Activated CD4-positive, alpha-beta T cell treated with anti-CD3 and anti-CD28 coated beads, Interleukin-2, amount 50 U/mL, for 4 hours (primary cell): ENCODE measurements around the gene HDAC8.
"Not testable (repeated sequence)": the region's sequence is repeated elsewhere in the genome, so short reads cannot be mapped to it uniquely, and the experiment has no call there.

Experiments used
- DNase-seq, 2 experiments: peaks; one replicate each; pipeline ENCODE4 v3.0.0-alpha.2; 2020

The HDAC8 gene

DNA sequence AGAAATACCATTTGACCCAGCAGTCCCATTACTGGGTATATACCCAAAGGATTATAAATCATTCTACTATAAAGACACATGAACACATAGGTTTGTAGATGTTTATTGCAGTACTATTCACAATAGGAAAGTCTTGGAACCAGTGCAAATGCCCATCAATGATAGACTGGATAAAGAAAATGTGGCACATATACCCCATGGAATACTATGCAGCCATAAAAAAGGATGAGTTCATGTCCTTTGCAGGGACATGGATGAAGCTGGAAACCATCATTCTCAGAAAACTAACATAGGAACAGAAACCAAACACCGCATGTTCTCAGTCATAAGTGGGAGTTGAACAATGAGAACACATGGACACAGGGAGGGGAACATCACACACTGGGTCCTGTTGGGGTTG lies 123.6 kb downstream of the HDAC8 start:
- DNase-seq, result not testable (repeated sequence)

DNA sequence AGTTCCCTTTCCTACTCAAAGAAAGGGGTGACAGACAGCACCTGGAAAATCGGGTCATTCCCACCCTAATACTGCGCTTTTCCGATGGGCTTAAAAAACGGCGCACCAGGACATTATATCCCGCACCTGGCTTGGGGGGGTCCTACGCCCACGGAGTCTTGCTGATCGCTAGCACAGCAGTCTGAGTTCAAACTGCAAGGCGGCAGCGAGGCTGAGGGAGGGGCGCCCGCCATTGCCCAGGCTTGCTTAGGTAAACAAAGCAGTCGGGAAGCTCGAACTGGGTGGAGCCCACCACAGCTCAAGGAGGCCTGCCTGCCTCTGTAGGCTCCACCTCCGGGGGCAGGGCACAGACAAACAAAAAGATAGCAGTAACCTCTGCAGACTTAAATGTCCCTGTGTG lies 131.9 kb downstream of the HDAC8 start:
- not testable (repeated sequence) for DNase-seq

DNA sequence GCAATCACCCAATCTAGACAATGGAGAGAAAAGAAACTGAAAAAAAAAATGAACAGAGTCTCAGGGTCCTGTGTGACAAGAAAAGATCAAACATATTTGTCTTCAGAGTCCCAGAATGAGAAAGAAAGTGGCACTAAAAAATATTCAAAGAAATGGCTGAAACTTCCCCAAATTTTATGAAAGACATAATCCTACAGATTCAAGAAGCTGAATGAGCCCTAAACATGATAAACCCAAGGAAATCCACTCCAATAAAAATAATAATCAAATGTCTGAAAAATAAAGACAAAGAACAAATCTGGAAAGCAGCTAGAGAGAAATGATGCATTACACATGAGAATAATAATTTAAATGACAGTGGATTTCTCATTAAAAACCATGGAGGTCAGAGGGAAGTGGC lies 136.6 kb downstream of the HDAC8 start:
- no peak for DNase-seq

DNA sequence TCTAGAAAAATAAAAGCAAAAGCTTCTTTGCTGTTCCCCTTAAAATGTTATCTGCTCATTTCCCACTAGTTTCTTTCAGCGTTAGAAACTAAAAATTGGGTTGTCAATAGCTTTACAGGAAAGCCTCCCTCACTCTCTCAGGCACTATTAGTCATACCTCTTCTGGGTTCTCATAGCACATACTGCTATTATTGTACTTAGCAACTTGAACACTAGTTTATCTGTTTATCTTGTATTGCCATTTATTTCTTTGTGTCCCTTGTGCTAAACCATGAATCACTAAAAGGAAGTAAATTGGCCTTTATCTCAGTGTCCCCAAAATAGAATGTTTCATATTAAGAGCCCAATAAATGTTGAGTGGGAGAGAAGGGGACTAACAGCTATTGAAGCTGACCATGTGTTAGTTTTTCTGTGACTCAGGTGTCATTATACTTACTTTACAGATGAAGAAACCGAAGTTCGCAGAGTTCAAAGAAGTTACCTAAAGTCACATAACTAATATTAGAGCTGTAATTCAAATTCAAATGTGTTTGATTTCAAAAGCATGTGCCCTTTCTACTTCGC lies 142.2 kb downstream of the HDAC8 start:
- DNase-seq, result no peak

DNA sequence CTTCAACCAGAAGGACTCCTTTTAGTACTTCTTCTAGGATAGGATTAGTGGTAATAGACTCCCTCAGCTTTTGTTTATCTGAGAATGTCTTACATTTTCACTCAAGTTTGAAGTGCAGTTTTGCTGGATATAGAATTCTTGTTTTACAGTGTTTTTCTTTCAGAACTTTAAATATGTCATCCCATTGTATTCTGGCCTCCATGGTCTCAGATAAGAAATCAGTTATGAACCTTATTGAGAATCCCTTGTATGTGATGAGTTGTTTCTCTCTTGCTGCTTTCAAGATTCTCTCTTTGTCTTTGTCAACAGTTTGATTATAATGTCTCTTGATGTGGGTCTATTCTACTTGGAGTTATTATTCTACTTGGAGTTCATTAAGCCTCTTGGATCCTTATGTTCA lies 150.8 kb downstream of the HDAC8 start:
- DNase-seq, result no peak

DNA sequence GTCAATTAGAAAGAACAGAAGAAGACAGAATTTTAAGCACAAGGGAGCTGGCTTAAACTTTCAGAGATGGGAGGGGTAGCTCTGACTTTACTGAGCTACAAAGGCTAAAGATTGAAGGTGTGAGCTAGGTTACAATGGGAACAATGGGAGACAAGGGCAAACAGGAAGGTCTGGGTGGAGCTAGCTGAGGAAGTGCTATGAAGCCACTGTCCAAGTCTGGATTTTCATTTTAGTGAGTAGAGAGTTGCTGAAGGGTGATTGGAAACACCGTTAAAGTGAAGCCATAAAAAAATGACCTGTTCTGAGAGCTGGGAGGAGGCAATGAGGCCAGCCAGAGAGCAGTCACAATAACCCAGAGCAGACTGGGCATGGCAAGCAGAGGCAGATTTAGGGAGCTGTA lies 162.7 kb downstream of the HDAC8 start:
- no peak for DNase-seq

DNA sequence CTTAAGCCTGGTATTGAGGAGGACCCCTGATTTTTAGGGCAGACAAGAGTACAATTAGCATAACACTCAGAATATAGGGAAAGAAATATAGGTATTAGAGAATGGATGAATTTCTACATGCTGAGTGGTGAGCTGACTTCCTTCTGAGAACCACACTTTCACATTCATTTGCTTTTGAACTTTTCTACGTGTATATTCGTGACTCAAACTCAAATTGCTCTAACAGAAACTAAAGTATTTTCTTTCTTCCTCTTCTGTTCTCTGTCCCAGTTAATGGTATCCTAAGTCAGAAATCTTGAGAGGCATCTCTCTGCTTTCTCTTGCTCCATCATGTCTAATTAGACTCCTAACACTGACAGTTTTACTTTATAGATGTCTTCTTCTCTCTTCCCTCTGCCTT lies 163.8 kb downstream of the HDAC8 start:
- DNase-seq, result no peak

DNA sequence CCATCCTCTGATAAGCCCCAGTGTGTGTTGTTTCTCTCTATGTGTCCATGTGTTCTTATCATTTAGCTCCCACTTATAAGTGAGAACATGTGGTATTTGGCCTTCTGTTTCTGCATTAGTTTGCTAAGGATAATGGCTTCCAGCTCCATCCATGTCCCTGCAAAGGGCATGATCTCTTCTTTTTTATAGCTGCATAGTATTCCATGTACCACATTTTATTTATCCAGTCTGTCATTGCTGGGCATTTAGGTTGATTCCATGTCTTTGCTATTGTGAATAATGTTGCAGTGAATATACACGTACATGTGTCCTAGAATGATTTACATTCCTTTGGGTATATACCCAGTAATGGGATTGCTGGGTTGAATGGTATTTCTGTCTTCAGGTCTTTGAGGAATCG lies 167.5 kb downstream of the HDAC8 start:
- not testable (repeated sequence) for DNase-seq

DNA sequence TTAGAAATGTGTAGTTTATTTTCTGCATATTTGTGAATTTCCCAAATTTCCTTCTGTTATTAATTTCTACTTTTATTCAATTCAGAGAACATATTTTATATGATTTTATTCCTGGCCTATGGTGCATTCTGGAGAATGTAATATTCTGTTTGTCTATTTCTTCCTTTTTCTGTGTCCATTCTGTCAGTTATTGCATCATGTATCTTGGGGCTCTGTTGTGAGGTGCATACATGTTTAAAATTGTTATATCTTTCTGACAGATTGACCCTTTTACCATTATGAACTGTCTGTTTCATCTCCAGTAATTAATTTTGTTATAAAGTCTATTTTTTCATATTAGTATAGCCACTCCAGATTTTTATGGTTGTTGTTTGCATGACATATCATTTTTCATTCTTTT lies 170.0 kb downstream of the HDAC8 start:
- no peak for DNase-seq

DNA sequence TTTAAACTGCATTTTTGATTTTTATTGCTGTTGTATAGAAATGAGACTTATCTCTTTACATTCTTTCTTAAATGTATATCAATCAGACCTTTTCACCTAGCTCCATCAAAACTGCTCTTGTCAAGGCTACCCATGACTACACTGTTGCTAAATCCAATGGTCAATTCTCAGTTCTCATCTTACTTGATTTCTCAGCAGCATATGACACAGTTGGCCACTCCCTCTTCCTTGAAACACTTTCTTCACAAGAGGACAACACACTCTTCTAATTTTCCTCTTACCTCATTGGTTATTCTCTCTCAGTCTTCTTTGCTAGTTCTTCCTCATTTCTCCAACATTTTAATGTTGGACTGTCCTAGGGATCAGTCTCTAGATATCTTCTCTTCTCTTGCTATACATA lies 172.8 kb downstream of the HDAC8 start:
- DNase-seq, result no peak

DNA sequence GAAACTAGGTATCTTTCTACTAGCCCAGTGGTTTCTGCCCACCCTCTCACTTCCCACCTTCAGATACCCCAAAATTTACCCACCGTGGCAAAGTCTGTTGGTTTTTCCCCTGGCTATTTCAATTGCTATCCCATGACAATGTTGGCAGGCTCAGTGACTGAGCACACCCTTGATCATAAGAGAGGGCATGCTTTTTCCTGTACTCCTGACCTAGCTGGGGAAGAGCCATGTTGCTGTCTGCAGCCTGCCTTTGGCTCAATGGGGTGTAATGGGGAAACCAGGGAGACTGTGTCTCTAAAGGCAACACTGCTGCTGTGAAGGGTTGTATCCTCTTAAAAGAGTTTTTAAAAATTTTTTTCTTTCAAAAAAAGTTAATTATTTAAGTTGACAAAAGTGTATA lies 176.5 kb downstream of the HDAC8 start:
- no peak for DNase-seq

DNA sequence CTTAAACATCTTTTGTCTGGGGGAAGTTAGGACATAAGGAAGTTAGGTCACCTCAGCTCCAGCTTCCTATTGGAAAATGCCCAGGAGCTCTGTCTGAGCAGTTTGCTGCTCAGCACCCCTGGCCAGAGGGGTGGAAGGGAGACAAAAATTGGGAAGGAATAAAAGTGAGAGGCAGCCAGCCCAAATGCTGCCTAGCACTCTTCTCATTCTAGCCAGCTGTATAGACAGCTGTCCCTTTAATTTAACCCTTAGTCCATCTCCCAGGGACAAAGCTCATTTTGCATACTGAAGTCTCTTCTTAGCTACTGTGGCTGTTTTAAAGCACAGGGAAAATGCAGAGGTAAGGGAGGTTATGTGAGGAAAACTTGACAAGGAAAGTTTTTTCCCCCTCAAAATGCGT lies 177.4 kb downstream of the HDAC8 start:
- no peak for DNase-seq

DNA sequence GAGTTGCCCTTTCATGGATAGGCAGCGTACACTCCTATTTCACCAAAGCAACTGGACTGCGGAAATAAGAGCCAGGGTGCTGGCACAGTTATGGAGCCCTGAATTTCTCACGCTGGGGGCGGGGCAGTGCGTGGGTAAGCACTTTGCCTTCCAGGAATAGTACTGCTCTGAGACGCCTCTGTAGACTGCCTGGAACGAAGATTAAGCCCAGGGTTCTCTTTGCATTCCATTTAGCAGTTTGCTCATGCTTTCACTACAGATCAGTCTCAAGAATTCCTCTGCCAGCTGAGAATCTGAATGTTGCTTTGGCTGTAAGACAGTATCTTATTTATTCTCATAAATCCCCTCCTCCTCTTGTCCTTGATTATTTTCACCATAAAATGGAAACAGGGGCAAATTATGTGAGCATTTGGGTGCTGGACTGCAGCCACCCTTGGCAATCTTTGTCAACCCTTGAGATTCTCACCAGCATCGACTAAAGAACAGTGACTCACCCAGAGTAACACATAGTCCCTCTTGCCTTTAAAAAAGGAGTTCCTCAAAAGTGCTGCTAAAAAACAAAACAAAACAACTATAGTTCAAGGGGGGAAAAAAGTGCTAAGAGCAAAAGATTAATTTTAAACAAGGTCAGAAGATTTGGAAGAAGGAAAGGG lies 178.0 kb downstream of the HDAC8 start:
- no peak for DNase-seq

DNA sequence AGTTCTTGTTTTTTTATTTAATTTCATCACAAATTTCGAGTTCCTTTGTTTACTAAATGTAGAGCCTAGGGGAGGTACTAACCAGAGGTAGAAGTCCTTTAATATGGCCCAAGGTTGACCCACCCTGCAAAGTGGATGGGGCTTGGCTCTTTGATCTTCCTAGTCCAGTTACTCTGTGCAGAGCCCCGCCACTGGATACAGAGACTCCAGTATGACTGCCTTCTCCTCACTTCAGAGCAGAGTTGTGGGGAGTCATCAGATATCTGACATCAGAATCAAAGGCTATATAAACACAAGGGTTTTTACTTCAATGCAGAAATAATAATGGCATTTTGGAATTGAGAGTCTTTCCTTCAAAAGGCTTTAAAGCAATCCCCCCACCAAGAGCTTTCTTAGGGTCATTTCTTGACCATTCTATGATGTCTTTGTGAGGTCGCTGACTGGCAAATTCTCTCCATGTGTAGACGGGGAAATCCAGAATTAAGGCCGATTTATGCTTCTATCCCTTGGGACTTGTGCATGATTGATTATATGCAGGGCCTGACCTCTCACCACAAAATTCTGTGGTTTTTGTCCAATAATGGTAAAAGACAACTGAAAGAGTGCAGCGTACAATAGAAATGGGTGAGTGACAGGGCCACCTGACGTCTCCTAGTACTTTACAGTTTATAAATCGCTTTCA lies 178.7 kb downstream of the HDAC8 start:
- DNase-seq, result no peak

DNA sequence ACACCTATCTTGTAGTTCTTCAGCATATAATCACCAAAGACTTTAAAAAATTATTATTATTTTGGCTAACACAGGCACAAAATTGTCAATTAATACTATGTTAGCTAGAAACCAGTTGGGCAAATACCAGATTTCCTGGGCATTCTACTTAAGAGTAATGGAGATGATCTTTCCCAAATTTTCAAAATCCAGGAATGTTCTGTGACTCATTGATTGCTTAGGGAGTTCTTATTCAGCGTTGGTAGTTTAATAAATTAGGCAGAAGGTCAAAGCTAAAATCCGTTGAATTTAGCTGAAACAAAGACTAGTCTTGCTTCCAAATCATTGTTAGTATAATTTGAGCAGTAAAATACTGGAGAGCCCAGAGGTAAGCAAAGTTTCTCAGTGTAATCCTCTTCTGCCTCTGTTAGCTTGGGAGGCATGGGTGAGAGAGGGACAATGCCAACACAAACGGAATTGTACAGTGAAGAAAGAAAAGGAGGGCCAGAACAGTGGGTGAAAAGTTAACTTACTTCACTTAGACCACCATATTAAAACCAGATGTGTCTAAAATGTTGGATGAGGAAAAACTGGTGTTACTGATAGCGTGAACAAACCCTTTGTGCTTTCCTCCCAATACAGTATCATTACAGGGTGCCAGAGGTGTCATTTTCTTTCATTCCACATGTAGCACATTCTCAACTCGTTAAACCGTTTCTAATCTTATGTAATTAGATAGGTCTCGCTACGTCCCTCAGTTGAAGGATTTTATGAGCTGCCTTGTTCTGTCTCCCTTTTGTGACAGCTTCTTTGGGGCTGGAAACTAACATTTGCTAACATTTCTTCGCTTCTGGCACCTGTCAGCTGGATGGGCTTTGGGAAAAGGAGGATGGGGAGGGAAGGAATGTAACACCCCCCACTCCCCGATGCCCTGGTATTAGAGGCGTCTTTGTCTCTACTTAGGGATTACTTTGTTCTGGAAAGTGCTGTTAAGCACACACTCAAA lies 179.5 kb downstream of the HDAC8 start:
- DNase-seq, result no peak

DNA sequence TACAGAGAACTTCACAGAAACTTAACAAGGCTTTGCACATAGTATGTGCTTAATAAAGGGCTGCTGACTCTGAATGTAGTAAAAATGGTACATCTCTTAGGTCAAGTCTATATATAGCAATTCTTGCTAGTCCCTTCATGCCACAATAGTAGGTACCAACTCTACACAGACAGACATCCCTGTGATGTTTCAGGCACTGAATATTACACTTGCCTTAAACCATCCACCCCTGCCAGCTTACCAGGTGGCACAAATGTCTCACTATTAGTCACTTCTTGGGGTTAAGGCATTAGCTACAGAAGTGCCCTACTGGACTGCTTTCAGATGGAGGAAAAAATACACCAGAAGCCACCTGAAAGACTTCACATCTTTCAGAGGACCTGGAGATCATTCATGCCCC lies 180.6 kb downstream of the HDAC8 start:
- DNase-seq, result no peak

DNA sequence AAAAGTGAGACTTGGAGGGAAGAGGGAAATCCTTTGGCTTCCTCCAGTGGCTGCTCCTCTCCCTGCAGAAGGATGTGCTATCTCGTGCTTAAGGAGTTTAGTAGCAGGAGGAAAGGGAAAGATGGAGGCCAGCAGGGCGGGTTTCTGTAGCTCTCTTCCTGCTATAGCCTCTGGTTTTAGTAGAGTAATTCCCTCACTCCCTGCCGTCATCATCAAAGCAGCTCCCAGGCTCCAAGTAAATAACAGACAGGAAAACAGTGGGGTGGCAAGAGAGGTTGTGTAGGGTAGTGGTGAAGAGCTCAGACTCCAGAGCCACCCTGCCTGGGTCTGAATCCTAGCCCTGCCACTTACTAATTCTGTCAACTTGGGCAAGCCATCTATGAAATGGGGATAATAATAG lies 185.4 kb downstream of the HDAC8 start:
- no peak for DNase-seq

DNA sequence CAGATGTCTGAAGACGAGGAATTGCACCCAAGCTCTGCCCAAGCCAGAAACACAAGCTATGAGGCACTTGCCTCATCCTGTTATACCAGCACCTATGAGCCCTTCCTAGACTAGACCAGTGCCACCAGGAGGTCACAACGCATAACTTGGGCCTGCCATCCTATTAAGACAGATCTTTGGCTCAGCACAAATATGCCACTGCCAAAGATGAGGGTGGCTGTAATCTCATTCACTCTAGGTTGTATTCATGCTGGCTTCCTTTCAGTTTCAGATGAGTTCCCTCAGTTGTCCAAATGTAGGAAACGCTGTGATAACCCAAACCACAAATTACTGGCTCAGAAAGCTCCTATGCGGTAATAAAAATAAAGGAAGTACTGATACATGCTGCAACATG lies 190.4 kb downstream of the HDAC8 start:
- DNase-seq, result no peak

DNA sequence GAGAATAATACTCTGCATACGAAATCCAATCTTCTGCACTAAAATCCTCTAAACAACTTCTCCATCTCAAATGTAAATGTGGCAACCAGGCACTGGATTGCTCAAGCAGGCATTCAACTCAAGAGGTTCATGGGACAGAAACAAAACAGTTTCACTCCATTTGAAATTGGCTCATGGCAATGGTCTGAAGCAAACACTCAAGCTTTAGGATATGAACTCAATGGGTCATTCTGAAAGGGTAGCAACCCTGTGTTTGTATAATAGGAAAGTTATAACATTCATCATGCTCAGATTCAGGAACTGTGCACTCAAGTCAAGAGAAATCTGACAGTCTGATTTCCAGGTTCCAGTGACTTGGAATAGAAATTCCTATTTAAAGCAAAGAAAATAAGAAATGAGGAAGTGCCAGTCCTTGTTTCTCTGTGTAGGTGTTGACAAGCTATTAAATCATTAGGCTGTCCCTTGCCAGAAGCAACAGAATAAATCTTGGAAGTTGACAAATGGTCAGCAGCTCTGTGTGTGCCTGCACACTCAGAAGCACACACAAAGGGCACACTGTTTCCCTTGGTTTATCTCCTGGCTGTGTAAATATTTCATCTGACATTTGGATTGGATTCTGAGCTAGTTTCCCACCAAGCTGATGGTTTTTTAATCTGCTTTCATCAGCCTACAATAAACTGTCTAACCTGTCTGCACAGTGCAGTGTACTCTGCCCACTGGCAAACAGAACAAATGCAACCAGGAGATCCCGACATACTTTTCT lies 191.0 kb downstream of the HDAC8 start:
- no peak for DNase-seq

DNA sequence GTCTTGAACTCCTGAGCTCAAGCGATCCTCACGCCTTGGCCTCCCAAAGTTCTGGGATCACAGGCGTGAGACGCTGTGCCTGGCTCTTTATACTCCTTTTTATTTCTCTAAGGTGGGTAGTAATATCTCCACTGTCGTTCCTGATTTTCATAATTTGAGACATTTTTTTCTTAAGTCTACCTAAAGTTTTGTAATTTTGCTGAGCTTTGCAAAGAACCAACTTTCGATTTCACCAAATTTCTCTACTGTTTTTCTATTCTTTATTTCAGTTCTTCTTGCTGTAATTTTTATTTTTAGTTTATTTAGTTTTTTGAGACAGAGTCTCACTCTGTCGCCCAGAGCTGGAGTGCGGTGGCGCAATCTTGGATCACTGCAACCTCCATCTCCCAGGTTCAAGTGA lies 196.5 kb downstream of the HDAC8 start:
- no peak for DNase-seq

DNA sequence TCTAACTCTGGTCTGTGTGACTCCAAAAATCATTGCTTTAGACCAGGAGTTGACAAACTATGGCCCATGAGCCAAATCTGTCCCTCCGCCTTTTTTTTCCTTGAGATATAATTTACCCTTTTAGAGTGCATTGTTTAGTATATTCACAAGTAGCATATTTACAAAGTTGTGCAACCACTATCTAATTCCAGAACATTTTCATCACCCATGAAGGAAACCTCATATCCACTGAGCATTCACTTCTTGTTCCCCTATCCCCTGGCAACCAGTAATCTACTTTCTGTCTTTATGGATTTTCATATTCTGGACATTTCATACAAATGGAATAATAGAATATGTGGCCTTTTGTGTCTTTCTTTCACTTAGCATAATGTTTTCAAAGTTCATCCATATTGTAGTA lies 199.5 kb downstream of the HDAC8 start:
- no peak for DNase-seq

DNA sequence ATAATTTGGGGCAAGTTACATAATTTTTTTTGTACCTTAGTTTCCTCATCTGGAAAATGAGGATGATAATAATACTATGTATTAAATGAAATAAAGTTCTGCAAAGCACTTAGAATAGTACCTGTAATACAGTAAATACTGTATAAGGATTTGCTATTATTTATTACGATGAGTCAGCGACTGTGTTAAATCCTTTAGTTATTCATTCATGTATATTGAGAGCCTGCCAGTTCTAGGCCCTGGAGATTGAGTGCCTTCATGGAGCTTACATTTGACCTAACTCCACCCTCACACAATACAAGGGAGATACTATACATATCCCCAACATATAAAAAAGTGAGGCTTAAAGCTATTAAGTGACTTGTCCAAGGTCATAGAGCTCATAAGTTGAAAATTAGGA lies 199.9 kb downstream of the HDAC8 start:
- DNase-seq, result no peak

DNA sequence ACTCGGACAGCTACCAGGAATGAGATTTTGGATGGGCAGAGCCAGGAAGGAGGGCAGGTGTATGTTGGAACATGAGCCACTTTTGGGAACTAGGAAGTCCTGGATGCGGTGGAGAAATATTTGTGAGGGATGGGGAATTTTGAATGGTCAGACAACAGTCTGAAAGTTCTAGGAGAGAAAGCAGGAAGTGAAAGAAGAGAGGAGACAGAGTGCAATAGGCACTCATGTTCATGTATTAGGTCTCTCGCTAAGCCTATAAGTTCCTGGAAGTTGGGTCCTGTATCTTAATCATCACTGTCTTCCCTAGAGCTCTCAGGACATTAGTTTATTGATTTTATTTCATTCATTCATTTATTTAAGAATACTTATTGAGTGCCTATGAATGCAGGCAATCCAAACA lies 201.2 kb downstream of the HDAC8 start:
- no peak for DNase-seq
